Stimulated activated CD8-positive, alpha-beta memory T cell treated with anti-CD3 and anti-CD28 coated beads, Interleukin-15, amount 100 ng/mL, for 24 hours (primary cell): ENCODE results near the gene RHEX.

Experiments used
- DNase-seq: peaks from one replicate; pipeline ENCODE4 v3.0.0-alpha.2; 2020; ENCODE audit warnings: low read depth

RHEX gene

GRCh38 chr1:206116873-206117150 lies 63.8 kb downstream of the RHEX start:
- no peak for DNase-seq

DNA sequence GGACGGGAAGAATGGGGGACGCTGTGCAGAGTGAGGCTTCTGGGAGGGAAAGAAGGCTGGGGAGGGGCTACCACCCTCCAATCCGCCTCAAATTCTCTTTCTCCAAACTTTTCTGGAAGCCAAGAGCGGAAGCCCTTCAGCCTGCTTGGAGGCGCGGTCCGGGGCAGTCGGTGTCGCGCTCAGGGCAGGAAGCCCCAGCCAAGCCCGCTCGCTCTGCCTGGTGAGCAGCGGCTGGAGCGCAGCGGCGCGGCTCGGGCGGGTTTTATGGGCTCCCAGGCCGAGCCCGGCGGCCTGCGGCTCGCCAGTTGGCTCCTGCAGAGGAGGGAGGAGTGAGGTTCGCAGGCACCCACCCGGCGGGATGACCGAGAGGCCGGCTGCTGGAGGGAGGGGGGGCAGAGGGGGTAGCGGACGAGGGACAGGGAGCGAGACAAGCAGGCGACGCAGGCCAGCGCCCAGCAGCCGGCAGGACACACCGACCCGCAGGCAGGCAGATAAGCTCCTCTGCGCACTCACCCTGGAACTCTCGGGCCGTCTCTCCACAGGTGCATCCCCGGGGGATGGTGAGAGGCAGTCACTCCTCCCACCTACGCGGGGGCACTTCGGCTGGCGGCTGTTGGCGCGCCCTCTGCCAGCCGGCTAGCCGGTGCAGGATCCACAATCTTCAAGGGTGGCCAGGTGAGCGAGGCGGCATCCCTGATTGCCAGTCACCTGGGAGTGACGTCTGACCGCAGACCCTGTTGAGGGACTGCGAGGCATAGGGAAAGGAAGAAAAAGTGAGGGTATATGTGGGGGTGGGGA lies 64.4 kb downstream of the RHEX start, which contains the start of gene AVPR1B:
Gene AVPR1B, minus strand, starts transcription at position 238 of the 798 bp plus-strand sequence. CDS start 498 bp downstream, outside the sequence.
- DNase-seq, result no peak

DNA sequence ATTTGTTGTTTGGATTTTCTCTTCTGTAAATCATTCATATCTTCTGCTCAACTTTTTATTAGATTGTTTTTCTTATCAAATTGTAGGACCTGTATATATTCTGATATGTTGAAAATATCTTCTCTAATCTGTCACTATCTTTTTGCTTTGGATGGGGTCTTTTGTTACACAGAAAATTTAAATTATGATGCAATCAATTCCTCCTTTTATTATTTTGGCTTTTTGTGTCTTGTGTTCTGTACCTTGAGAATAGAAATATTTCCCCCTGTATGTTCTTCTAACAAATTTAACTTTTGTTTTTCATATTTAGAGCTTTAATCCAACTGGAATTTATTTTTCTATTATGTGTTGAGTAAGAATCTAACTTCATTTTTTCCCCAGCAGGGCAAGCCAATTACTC lies 67.4 kb downstream of the RHEX start:
- DNase-seq, result no peak

DNA sequence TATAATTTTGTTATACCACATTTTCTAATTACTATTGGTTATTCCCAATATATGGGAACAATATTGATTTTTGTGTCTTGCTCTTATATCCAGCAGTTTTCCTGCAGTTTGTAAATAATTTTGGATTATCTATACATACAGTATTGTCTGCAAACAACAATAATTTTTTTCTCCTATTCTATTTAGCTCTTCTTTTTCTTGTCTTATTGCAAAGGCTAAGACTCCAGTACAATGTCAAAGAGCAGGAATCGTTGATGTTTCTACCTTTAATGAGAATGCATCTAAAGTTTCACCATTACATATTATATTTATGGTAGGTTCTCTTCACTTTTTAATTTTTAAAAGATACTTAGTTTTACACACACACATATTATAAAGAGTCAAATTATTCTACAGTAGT lies 68.3 kb downstream of the RHEX start:
- DNase-seq, result no peak

- DNase-seq, result no peak
These were observed 69.7 kb downstream of the RHEX start for GRCh38 chr1:206122686-206123085.

- DNase-seq, result no peak
These were observed 72.4 kb downstream of the RHEX start for GRCh38 chr1:206125346-206125745.

DNA sequence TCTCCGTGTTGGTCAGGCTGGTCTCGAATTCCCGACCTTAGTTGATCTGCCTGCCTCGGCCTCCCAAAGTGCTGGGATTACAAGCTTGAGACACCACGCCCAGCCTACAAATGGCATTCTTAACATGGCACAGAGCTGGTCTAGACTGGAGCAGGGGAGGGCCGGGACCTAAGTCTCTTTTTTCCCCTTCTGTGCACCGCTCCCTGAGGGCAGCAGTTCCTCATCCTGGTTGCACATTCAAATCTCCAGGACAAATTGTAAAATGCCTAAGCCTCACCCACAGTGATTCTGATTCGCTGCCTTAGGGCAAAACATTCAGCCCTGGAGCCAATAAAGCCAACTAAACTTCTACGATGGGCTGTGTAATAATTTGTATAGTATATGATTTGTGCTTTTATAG lies 74.4 kb downstream of the RHEX start:
- DNase-seq, result no peak

- no peak for DNase-seq
These were observed 75.2 kb downstream of the RHEX start for GRCh38 chr1:206128196-206128595.

DNA sequence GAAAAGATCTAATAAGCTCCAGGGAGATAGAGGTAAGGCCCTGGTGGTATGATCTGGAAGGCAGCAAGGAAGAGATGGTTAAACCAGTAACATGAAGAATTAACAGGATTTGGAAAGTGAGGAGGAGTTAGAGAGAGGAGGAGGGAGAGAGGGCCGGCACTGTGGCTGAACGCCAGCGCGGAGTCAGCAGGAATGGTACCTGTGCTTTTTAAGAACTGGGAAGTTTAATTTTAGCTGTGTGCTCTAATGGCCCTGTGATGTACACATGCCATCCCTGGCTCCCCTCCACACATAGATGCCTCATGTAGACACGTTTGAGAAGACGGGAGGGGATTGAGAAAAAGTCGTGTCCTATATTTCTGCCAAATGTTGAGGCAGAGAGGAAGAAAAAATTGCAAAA lies 78.1 kb downstream of the RHEX start:
- DNase-seq, result no peak

- DNase-seq, result no peak
These were observed 80.9 kb downstream of the RHEX start for GRCh38 chr1:206133751-206134415.

DNA sequence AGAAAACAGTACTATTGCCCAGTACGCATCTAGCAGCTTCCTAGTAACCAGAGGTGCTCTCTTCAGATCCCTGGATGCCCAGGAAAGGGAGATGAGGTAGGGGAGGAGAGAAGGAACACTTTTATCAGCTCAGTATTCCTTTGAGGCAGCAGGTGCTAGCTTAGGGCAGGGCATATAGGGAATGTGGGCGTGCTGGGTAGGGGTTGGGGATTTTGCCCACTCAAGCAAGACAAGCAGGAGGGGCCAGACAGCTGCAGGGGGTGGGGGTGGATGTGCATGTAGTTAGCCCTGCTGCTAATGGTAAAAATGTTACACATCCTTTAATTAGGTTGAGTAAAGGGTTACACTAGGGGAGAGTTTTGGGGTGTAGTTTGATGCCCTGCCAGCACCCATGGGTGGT lies 82.3 kb downstream of the RHEX start:
- no peak for DNase-seq

GRCh38 chr1:206136241-206136640 lies 83.3 kb downstream of the RHEX start:
- no peak for DNase-seq

GRCh38 chr1:206142011-206142410 lies 89.0 kb downstream of the RHEX start:
- DNase-seq, result no peak

DNA sequence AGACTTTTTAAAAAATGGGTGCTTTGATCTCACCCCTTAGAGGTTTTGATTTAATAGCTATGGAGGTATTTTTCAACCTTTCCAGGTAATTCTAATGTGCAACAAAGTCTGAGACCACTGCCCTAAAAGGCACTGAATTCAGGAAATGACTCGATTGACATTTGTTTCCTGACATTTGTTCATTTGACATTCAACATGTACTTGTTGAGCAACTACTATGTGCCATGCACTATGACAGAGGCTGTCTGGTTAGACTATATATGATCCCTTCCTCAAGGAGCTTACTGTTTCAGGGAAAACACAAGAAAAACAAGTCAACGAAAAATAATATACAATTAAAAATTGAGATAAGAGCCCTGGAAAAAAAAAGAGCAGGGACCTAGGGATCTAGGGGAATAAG lies 89.8 kb downstream of the RHEX start:
- no peak for DNase-seq

GRCh38 chr1:206143537-206144172 lies 90.7 kb downstream of the RHEX start:
- DNase-seq, result no peak

DNA sequence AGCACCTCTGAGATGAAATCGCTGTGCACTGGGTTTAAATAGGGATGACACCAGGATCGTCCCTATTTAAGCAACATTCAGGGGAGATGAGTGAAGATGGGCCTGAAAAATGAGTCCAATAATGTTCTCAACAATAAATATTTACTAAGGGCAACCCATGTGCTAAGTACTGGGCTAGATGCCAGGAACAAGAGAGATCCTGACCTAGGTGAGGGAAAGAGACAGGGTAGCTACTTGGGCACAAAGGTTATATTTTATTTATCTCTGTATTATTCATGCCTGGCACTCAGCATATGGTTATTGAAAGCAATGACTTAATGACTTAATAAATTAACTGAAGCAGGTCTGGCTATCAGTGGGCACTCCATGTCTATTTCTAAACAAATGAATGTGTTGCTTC lies 91.6 kb downstream of the RHEX start:
- DNase-seq, result no peak

- no peak for DNase-seq
These were observed 92.9 kb downstream of the RHEX start for GRCh38 chr1:206145771-206146290.
